Measurements from ENCODE around the gene NUDT9.

- TF ChIP-seq FOXA1 (IDR thresholded peaks at IDR 0.05) (no peak), FOXK2 (IDR thresholded peaks at IDR 0.05) (no peak), PKNOX1 (IDR thresholded peaks at IDR 0.05) (no peak), BHLHE40 (IDR thresholded peaks at IDR 0.05; ENCODE audit: borderline replicate concordance) (no peak), ARNT (IDR thresholded peaks at IDR 0.05) (no peak), SP1 (IDR thresholded peaks at IDR 0.05) (no peak), L3MBTL2 (conservative IDR thresholded peaks at IDR 0.05) (no peak)
Measured at GRCh38 chr4:87445964-87446363, 23.6 kb downstream of the NUDT9 start.

Measured in HEK293T (cell line).